PC-9 (cell line): Measurements from ENCODE around the gene ELOVL7.

ENCODE experiments used
- CTCF ChIP-seq: fragments of 200-600 bp; sonication (generic); conservative IDR thresholded peaks from 2 replicates; pipeline ENCODE4 v1.6.1; 2017; ENCODE audit warnings: mixed run types, antibody characterized with exemption, mild to moderate bottlenecking, moderate library complexity
- EZH2 ChIP-seq: fragments of 200-600 bp; sonication (generic); IDR thresholded peaks from 2 replicates; pipeline ENCODE4 v1.8.0; 2017; ENCODE audit warnings: antibody characterized with exemption, low read depth

- no peak for TF ChIP-seq CTCF
- TF ChIP-seq EZH2, result no peak
Measured at GRCh38 chr5:60887746-60888145, 43.7 kb upstream of the ELOVL7 start.
